IMR-90 (cell line): ENCODE results near the gene CLASP1. TPM values are rescaled to one million over a fixed set of nuclear protein-coding genes. Genes with fewer than 3 reads are reported as not detected.

Source experiments
- ATAC-seq: fragments of 200-7000 bp; cut with Tn5 transposase; 2 replicates; pipeline ENCODE4 v1.9.1; 2020; ENCODE audit warnings: low read depth, mild to moderate bottlenecking, moderate library complexity
- BruUV-seq: library from RNA; stranded (reverse); fragments of 400-500 nt; replicated peaks from 2 replicates; lab custom pipeline; 2021; lab: Mats Ljungman, UMichigan
- CTCF ChIA-PET: fragments of 300-600 bp; formaldehyde crosslinking; extraction: SDS; loops from one replicate; lab custom pipeline; 2021; ENCODE audit warnings: antibody characterized with exemption; lab: Yijun Ruan, JAX
- POLR2A ChIA-PET: fragments of 300-600 bp; sonication (Branson Sonifier 250); formaldehyde crosslinking; loops from one replicate; lab custom pipeline; 2022; ENCODE audit warnings: antibody characterized with exemption; ENCODE audit not compliant: unreplicated experiment; lab: Charles Lee
- DNase-seq: peaks from one replicate; pipeline ENCODE4 v3.0.0; 2013
- H2AFZ ChIP-seq: replicated peaks from 2 replicates; pipeline ENCODE3; 2013; ENCODE audit warnings: low read length, mild to moderate bottlenecking; ENCODE audit not compliant: poor library complexity
- H2AK5ac ChIP-seq: 2 replicates; pipeline ENCODE4 v1.6.1; 2013; ENCODE audit warnings: low read depth, low read length, inconsistent platforms
- H2AK9ac ChIP-seq: replicated peaks from 2 replicates; pipeline ENCODE3; 2013; ENCODE audit warnings: mild to moderate bottlenecking, low read depth, low read length, moderate library complexity; ENCODE audit not compliant: poor library complexity
- H2BK120ac ChIP-seq: 2 replicates; pipeline ENCODE4 v1.6.1; 2013; ENCODE audit warnings: low read depth, low read length, inconsistent platforms
- H2BK15ac ChIP-seq: 3 replicates; pipeline ENCODE4 v1.6.1; 2013; ENCODE audit warnings: low read depth, low read length, inconsistent platforms
- H2BK20ac ChIP-seq: 2 replicates; pipeline ENCODE4 v1.6.1; 2013; ENCODE audit warnings: low read depth, mild to moderate bottlenecking, inconsistent platforms, low read length, moderate library complexity
- H2BK5ac ChIP-seq: 2 replicates; pipeline ENCODE4 v1.6.1; 2013; ENCODE audit warnings: mild to moderate bottlenecking, low read depth, low read length, inconsistent platforms; ENCODE audit not compliant: poor library complexity, severe bottlenecking
- H3K14ac ChIP-seq: replicated peaks from 2 replicates; pipeline ENCODE4 v1.6.1; 2013; ENCODE audit warnings: low read depth, low read length, inconsistent platforms
- H3K18ac ChIP-seq: 2 replicates; pipeline ENCODE4 v1.6.1; 2013; ENCODE audit warnings: low read depth, low read length, control low read depth
- H3K23ac ChIP-seq: 2 replicates; pipeline ENCODE4 v1.6.1; 2013; ENCODE audit warnings: low read depth, low read length, inconsistent platforms
- H3K27ac ChIP-seq: 2 replicates; pipeline ENCODE4 v1.5.1; 2013; ENCODE audit warnings: mild to moderate bottlenecking, control low read depth, low read length; ENCODE audit not compliant: insufficient read depth
- H3K27me3 ChIP-seq: 2 replicates; pipeline ENCODE4 v1.6.1; 2013; ENCODE audit warnings: low read length; ENCODE audit not compliant: control insufficient read depth, insufficient read depth
- H3K36me3 ChIP-seq: 2 replicates; pipeline ENCODE4 v1.6.1; 2013; ENCODE audit warnings: low read length, mixed read lengths; ENCODE audit not compliant: control insufficient read depth, insufficient read depth
- H3K4ac ChIP-seq: 2 replicates; pipeline ENCODE4 v1.6.1; 2013; ENCODE audit warnings: low read depth, low read length, inconsistent platforms
- H3K4me1 ChIP-seq: 2 replicates; pipeline ENCODE4 v1.6.1; 2013; ENCODE audit warnings: low read length, mixed read lengths; ENCODE audit not compliant: control insufficient read depth, insufficient read depth
- H3K4me2 ChIP-seq: 2 replicates; pipeline ENCODE4 v1.6.1; 2013; ENCODE audit warnings: low read depth, mild to moderate bottlenecking, control low read depth, low read length, moderate library complexity
- H3K4me3 ChIP-seq: 2 replicates; pipeline ENCODE4 v1.5.1; 2013; ENCODE audit warnings: low read depth, mild to moderate bottlenecking, control low read depth, low read length, moderate library complexity; ENCODE audit not compliant: insufficient read depth
- H3K56ac ChIP-seq: 2 replicates; pipeline ENCODE4 v1.6.1; 2013; ENCODE audit warnings: low read length, inconsistent platforms; ENCODE audit not compliant: insufficient read depth; ENCODE audit errors: extremely low read depth
- H3K79me1 ChIP-seq, 2 experiments: 2 replicates each; pipeline ENCODE4 v1.6.1; 2013; ENCODE audit warnings: low read length in 2 of 2, inconsistent platforms in 1 of 2, low read depth in 1 of 2
- H3K9ac ChIP-seq: 2 replicates; pipeline ENCODE4 v1.6.1; 2013; ENCODE audit warnings: low read depth, low read length, control low read depth
- H3K9me1 ChIP-seq: 2 replicates; pipeline ENCODE4 v1.6.1; 2013; ENCODE audit warnings: low read length, inconsistent platforms; ENCODE audit not compliant: insufficient read depth
- H3K9me3 ChIP-seq: 2 replicates; pipeline ENCODE4 v1.6.1; 2013; ENCODE audit warnings: low read length; ENCODE audit not compliant: control insufficient read depth, insufficient read depth
- H4K20me1 ChIP-seq: 2 replicates; pipeline ENCODE4 v1.6.1; 2013; ENCODE audit warnings: low read length, inconsistent platforms; ENCODE audit not compliant: insufficient read depth
- H4K5ac ChIP-seq: 2 replicates; pipeline ENCODE4 v1.6.1; 2013; ENCODE audit warnings: mild to moderate bottlenecking, low read depth, low read length, control low read depth
- H4K8ac ChIP-seq, 2 experiments: 2 replicates each; pipeline ENCODE4 v1.6.1; 2013; ENCODE audit warnings: low read depth in 2 of 2, low read length in 2 of 2, control low read depth in 1 of 2, inconsistent platforms in 1 of 2
- H4K91ac ChIP-seq: 2 replicates; pipeline ENCODE4 v1.6.1; 2013; ENCODE audit warnings: low read depth, low read length, inconsistent platforms; ENCODE audit not compliant: insufficient read depth
- MAFK ChIP-seq: IDR thresholded peaks from 2 replicates; pipeline ENCODE4 v1.6.1; 2012; ENCODE audit warnings: low read depth, low read length, improper control_type of control experiment
- NFE2L2 ChIP-seq: fragments of 150-350 bp; IDR thresholded peaks from 2 replicates; pipeline ENCODE4 v1.6.1; 2016; ENCODE audit warnings: low read depth, mild to moderate bottlenecking, low read length
- RAD21 ChIP-seq: IDR thresholded peaks from 2 replicates; pipeline ENCODE4 v1.6.1; 2012; ENCODE audit warnings: low read length, improper control_type of control experiment
- RCOR1 ChIP-seq: IDR thresholded peaks from 2 replicates; pipeline ENCODE4 v1.6.1; 2012; ENCODE audit warnings: mild to moderate bottlenecking, low read length, improper control_type of control experiment; ENCODE audit not compliant: insufficient replicate concordance
- SMC3 ChIP-seq: fragments of 150-350 bp; IDR thresholded peaks from 2 replicates; pipeline ENCODE4 v1.6.1; 2016; ENCODE audit warnings: low read depth, mild to moderate bottlenecking, antibody characterized with exemption, low read length, moderate library complexity
- WGBS, 2 experiments: methylation state at CpG; one replicate each; pipeline versions ENCODE4 v1.1.5 to v1.1.7; 2013; ENCODE audit warnings: missing lambda C conversion rate in 2 of 2; ENCODE audit not compliant: insufficient read length in 1 of 2; ENCODE audit errors: extremely low coverage in 2 of 2; 5-methylcytosine and 5-hydroxymethylcytosine counted together
- dilution Hi-C: fragments of 300-500 bp; cut with HindIII; formaldehyde crosslinking; loops from one replicate; pipeline ENCODE4 v1.14.3; 2018; ENCODE audit warnings: low sequenced_read_pairs; ENCODE audit not compliant: unreplicated experiment
- in situ Hi-C: fragments of 300-500 bp; cut with MboI; formaldehyde crosslinking; loops from 3 replicates; pipeline ENCODE4 v1.14.3; 2019; ENCODE audit warnings: low sequenced_read_pairs, inconsistent platforms, mixed read lengths
- intact Hi-C: fragments of 100-400 bp; cut with micrococcal nuclease; formaldehyde crosslinking; loops from 2 replicates; pipeline ENCODE4 v1.10.0; 2022
- polyA plus RNA-seq, 3 experiments: library from polyadenylated mRNA; depleted of rRNA; stranded (reverse); fragments of >200 nt; gene quantifications; 2 replicates each; pipeline ENCODE4 v1.2.3, GENCODE V29; 2012; ENCODE audit warnings: low replicate concordance in 1 of 3
- total RNA-seq: library from RNA; depleted of rRNA; stranded (reverse); fragments of >200 nt; gene quantifications from 2 replicates; pipeline ENCODE4 v1.2.3, GENCODE V29; 2012
- TF ChIP-seq, protein P1 (sequence below): conservative IDR thresholded peaks from 2 replicates; pipeline ENCODE4 v1.5.1; 2012; ENCODE audit warnings: mild to moderate bottlenecking, low read depth, low read length, improper control_type of control experiment

The CLASP1 gene
- total and polyA plus RNA-seq, 2 of the 4 experiments (the other 2 are of a cell fraction), result 12.3 to 33.7 TPM

DNA sequence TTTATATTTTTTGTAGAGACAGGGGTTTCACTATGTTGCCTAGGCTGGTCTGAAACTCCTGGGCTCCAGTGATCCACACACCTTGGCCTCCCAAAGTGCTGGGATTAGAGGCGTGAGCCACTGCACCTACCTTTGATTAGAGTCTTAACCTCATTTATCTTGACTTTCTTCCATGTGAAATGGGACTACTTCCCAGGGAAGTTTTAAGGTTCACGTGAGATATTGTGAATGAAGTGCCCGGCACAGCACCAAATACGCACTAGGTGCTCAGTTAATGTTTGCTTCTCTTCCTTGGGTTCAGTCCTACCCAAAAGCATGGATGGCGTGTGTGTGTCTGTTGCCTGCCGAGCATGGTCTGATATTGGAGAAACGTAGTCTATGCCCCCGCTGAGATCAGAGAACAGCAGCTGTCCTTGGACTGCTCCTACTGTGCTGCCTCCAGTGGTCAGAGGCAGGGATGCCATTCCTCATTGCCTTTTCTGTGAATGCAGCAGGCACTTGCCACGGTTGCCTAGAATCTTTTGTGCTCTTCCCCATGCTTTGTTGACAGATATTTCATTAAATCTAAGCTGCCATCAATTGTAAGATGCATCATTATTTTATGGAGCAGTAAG lies 351.9 kb downstream of the CLASP1 start:
- no peak overlapping the region for H3K23ac ChIP-seq
- H3K4me1 ChIP-seq, result no peaks in the 10 kb centered on the region
- H2BK20ac ChIP-seq, result no peak overlapping the region
- WGBS, 2 experiments, result 54% methylated on average over 5 of the region's 9 CpGs; no CpG with 5 or more reads in 1 of the 2 experiments
- H3K27ac ChIP-seq, result no peak overlapping the region
- no peak overlapping the region for H4K8ac ChIP-seq
- H4K91ac ChIP-seq, result no peak overlapping the region
- ChIA-PET POLR2A (no interaction called here), CTCF (interaction anchor here (0.8 to 1.4 kb wide), 2 partner anchors 11 to 13 kb away, joined by 3 read pairs; no protein-coding TSS in a partner anchor)
- H2AFZ ChIP-seq, result peak overlapping the region; percentile 13
- dilution Hi-C loops, result no loop called here
- no peaks in the 10 kb centered on the region for H3K79me1 ChIP-seq
- H3K18ac ChIP-seq, result no peak overlapping the region
- no peak overlapping the region for H3K9ac ChIP-seq
- intact Hi-C loops, result no loop called here
- H3K56ac ChIP-seq, result no peak overlapping the region
- H3K4me2 ChIP-seq, result no peak overlapping the region
- no peak overlapping the region for H3K14ac ChIP-seq
- no peak overlapping the region for H2BK15ac ChIP-seq
- no peak overlapping the region for H2AK5ac ChIP-seq
- H2BK5ac ChIP-seq, result no peak overlapping the region
- H3K9me3 ChIP-seq, result no peaks in the 10 kb centered on the region
- no peaks in the 10 kb centered on the region for H3K9me1 ChIP-seq
- no peak overlapping the region for H3K4me3 ChIP-seq
- DNase-seq (peak; percentile 17), ATAC-seq (peak; percentile 94)
- peaks cover 14% of the 10 kb centered on the region for H3K27me3 ChIP-seq
- H4K20me1 ChIP-seq, result no peaks in the 10 kb centered on the region
- H3K4ac ChIP-seq, result no peak overlapping the region
- H2BK120ac ChIP-seq, result no peak overlapping the region
- in situ Hi-C loops, result no loop called here
- H3K36me3 ChIP-seq, result no peaks in the 10 kb centered on the region
- TF ChIP-seq MAFK (no peak), SMC3 (no peak), RCOR1 (no peak), NFE2L2 (no peak), RAD21 (peak; percentile 24; the same call in 1 of the 2 replicates)
- TF ChIP-seq, protein P1, sequence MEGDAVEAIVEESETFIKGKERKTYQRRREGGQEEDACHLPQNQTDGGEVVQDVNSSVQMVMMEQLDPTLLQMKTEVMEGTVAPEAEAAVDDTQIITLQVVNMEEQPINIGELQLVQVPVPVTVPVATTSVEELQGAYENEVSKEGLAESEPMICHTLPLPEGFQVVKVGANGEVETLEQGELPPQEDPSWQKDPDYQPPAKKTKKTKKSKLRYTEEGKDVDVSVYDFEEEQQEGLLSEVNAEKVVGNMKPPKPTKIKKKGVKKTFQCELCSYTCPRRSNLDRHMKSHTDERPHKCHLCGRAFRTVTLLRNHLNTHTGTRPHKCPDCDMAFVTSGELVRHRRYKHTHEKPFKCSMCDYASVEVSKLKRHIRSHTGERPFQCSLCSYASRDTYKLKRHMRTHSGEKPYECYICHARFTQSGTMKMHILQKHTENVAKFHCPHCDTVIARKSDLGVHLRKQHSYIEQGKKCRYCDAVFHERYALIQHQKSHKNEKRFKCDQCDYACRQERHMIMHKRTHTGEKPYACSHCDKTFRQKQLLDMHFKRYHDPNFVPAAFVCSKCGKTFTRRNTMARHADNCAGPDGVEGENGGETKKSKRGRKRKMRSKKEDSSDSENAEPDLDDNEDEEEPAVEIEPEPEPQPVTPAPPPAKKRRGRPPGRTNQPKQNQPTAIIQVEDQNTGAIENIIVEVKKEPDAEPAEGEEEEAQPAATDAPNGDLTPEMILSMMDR, result peak; percentile 55
- BruUV-seq, result no TSS peak
- no peak overlapping the region for H4K5ac ChIP-seq
- H2AK9ac ChIP-seq, result no peak overlapping the region
